H9 (cell line): ENCODE measurements around the gene KCND1. TPM values are rescaled to one million over a fixed set of nuclear protein-coding genes. Genes with fewer than 3 reads are reported as not detected.

ENCODE experiments used
- DNase-seq: peaks from one replicate; pipeline ENCODE4 v3.0.0-alpha.2; 2017
- H2AFZ ChIP-seq: one replicate; pipeline ENCODE4 v1.6.1; 2013; ENCODE audit warnings: mild to moderate bottlenecking, low read length, control low read depth, moderate library complexity
- H2AK5ac ChIP-seq: 2 replicates; pipeline ENCODE4 v1.6.1; 2013; ENCODE audit warnings: low read length, control low read depth, mixed read lengths; ENCODE audit not compliant: insufficient read length
- H2BK120ac ChIP-seq: one replicate; pipeline ENCODE4 v1.6.1; 2013; ENCODE audit warnings: low read depth, mild to moderate bottlenecking, low read length, control low read depth, inconsistent platforms; ENCODE audit not compliant: poor library complexity, severe bottlenecking
- H2BK12ac ChIP-seq: 2 replicates; pipeline ENCODE4 v1.6.1; 2013; ENCODE audit warnings: low read length, control low read depth, mixed read lengths, low read depth; ENCODE audit not compliant: insufficient read length
- H2BK15ac ChIP-seq: 2 replicates; pipeline ENCODE4 v1.6.1; 2013; ENCODE audit warnings: low read depth, low read length, control low read depth
- H2BK20ac ChIP-seq: one replicate; pipeline ENCODE4 v1.6.1; 2013; ENCODE audit warnings: low read depth, mild to moderate bottlenecking, low read length, control low read depth, inconsistent platforms; ENCODE audit not compliant: poor library complexity, severe bottlenecking
- H2BK5ac ChIP-seq: 2 replicates; pipeline ENCODE4 v1.6.1; 2013; ENCODE audit warnings: low read length, control low read depth, mixed read lengths; ENCODE audit not compliant: insufficient read length
- H3K14ac ChIP-seq: 2 replicates; pipeline ENCODE4 v1.6.1; 2013; ENCODE audit warnings: low read length, control low read depth; ENCODE audit not compliant: insufficient read depth
- H3K18ac ChIP-seq: 2 replicates; pipeline ENCODE4 v1.6.1; 2013; ENCODE audit warnings: low read depth, mild to moderate bottlenecking, mixed read lengths, low read length, control low read depth; ENCODE audit not compliant: insufficient read length
- H3K23ac ChIP-seq: 2 replicates; pipeline ENCODE4 v1.6.1; 2013; ENCODE audit warnings: low read length, control low read depth, mixed read lengths, low read depth; ENCODE audit not compliant: insufficient read length
- H3K23me2 ChIP-seq: 2 replicates; pipeline ENCODE4 v1.6.1; 2013; ENCODE audit warnings: low read depth, mild to moderate bottlenecking, mixed read lengths, low read length, control low read depth; ENCODE audit not compliant: insufficient read length, poor library complexity, severe bottlenecking
- H3K27ac ChIP-seq: 2 replicates; pipeline ENCODE4 v1.5.1; 2013; ENCODE audit warnings: low read length, control low read depth, mixed read lengths, low read depth; ENCODE audit not compliant: insufficient read length
- H3K27me3 ChIP-seq: 2 replicates; pipeline ENCODE4 v1.6.1; 2013; ENCODE audit warnings: low read length, control low read depth, inconsistent platforms; ENCODE audit not compliant: insufficient read depth
- H3K4ac ChIP-seq: 2 replicates; pipeline ENCODE4 v1.6.1; 2013; ENCODE audit warnings: low read depth, mild to moderate bottlenecking, control low read depth, inconsistent platforms, low read length, moderate library complexity
- H3K4me1 ChIP-seq: 2 replicates; pipeline ENCODE4 v1.6.1; 2013; ENCODE audit warnings: low read length, control low read depth, inconsistent platforms; ENCODE audit not compliant: insufficient read depth
- H3K4me2 ChIP-seq: 2 replicates; pipeline ENCODE4 v1.6.1; 2013; ENCODE audit warnings: low read length, control low read depth, mixed read lengths; ENCODE audit not compliant: insufficient read length, insufficient read depth
- H3K56ac ChIP-seq: 2 replicates; pipeline ENCODE4 v1.6.1; 2013; ENCODE audit warnings: low read depth, mild to moderate bottlenecking, mixed read lengths, low read length, control low read depth; ENCODE audit not compliant: insufficient read length
- H3K79me1 ChIP-seq: 2 replicates; pipeline ENCODE4 v1.6.1; 2013; ENCODE audit warnings: low read depth, mild to moderate bottlenecking, moderate library complexity, low read length, control low read depth, inconsistent platforms; ENCODE audit not compliant: insufficient read depth, poor library complexity, severe bottlenecking
- H3K79me2 ChIP-seq: 2 replicates; pipeline ENCODE4 v1.6.1; 2013; ENCODE audit warnings: low read length, control low read depth, inconsistent platforms; ENCODE audit not compliant: insufficient read depth
- H3K9ac ChIP-seq: 2 replicates; pipeline ENCODE4 v1.6.1; 2013; ENCODE audit warnings: low read length, control low read depth, mixed read lengths; ENCODE audit not compliant: insufficient read length; ENCODE audit errors: extremely low read depth
- H3K9me3 ChIP-seq: one replicate; pipeline ENCODE4 v1.6.1; 2013; ENCODE audit warnings: low read depth, low read length, inconsistent platforms; ENCODE audit not compliant: control insufficient read depth
- H3T11ph ChIP-seq: one replicate; pipeline ENCODE4 v1.6.1; 2013; ENCODE audit warnings: mild to moderate bottlenecking, low read length, control low read depth, inconsistent platforms
- H4K20me1 ChIP-seq: one replicate; pipeline ENCODE4 v1.6.1; 2013; ENCODE audit not compliant: control insufficient read depth, insufficient read length, insufficient read depth
- H4K5ac ChIP-seq: 2 replicates; pipeline ENCODE4 v1.6.1; 2013; ENCODE audit warnings: low read depth, mild to moderate bottlenecking, mixed read lengths, low read length, control low read depth; ENCODE audit not compliant: insufficient read length
- H4K8ac ChIP-seq: replicated peaks from 2 replicates; pipeline ENCODE4 v1.6.1; 2013; ENCODE audit warnings: low read length, control low read depth, mixed read lengths, low read depth; ENCODE audit not compliant: insufficient read length
- H4K91ac ChIP-seq: 2 replicates; pipeline ENCODE4 v1.6.1; 2013; ENCODE audit warnings: low read depth, mild to moderate bottlenecking, moderate library complexity, mixed read lengths, low read length, control low read depth; ENCODE audit not compliant: insufficient read length
- H3K27ac Mint-ChIP-seq, 3 experiments: 2 replicates in 2 of 3; 3 replicates in 1 of 3; pipeline ENCODE4 v1.8.0; 2020 to 2021; ENCODE audit warnings: mixed read lengths in 3 of 3, mild to moderate bottlenecking in 1 of 3, moderate library complexity in 1 of 3
- H3K27me3 Mint-ChIP-seq: 2 replicates; pipeline ENCODE4 v1.8.0; 2021; ENCODE audit warnings: low read depth, mild to moderate bottlenecking, moderate library complexity, mixed read lengths
- H3K36me3 Mint-ChIP-seq, 3 experiments: 2 replicates in 2 of 3; 3 replicates in 1 of 3; pipeline ENCODE4 v1.8.0; 2020 to 2021; ENCODE audit warnings: low read depth in 3 of 3, mixed read lengths in 3 of 3; ENCODE audit not compliant: insufficient read depth in 1 of 3
- H3K4me1 Mint-ChIP-seq, 2 experiments: 2 replicates each; pipeline ENCODE4 v1.8.0; 2020; ENCODE audit warnings: mixed read lengths in 2 of 2
- H3K4me3 Mint-ChIP-seq, 2 experiments: 2 replicates in 1 of 2; 3 replicates in 1 of 2; pipeline ENCODE4 v1.8.0; 2020 to 2021; ENCODE audit warnings: mild to moderate bottlenecking in 2 of 2, mixed read lengths in 2 of 2, moderate library complexity in 1 of 2
- H3K9me3 Mint-ChIP-seq, 2 experiments: 2 replicates in 1 of 2; 3 replicates in 1 of 2; pipeline ENCODE4 v1.8.0; 2020; ENCODE audit warnings: mild to moderate bottlenecking in 2 of 2, mixed read lengths in 2 of 2, moderate library complexity in 1 of 2
- WGBS: extraction: QIAGEN DNeasy Blood & Tissue Kit; methylation state at CpG from one replicate; pipeline ENCODE4 v1.1.7; 2013; ENCODE audit warnings: missing lambda C conversion rate, low lambda C conversion rate, mixed read lengths; ENCODE audit not compliant: insufficient read length; ENCODE audit errors: extremely low coverage; 5-methylcytosine and 5-hydroxymethylcytosine counted together
- total RNA-seq: library from RNA; stranded (reverse); gene quantifications from 2 replicates; pipeline ENCODE4 v1.2.1, GENCODE V29; 2021
- TF ChIP-seq, protein P1 (sequence below): fragments of 200-600 bp; sonication (generic); conservative IDR thresholded peaks from 3 replicates; pipeline ENCODE4 v1.8.0; 2021; ENCODE audit warnings: antibody characterized with exemption, mild to moderate bottlenecking

KCND1 gene
- total RNA-seq, 1 experiment from 2014 or later: 5.7 TPM

DNA sequence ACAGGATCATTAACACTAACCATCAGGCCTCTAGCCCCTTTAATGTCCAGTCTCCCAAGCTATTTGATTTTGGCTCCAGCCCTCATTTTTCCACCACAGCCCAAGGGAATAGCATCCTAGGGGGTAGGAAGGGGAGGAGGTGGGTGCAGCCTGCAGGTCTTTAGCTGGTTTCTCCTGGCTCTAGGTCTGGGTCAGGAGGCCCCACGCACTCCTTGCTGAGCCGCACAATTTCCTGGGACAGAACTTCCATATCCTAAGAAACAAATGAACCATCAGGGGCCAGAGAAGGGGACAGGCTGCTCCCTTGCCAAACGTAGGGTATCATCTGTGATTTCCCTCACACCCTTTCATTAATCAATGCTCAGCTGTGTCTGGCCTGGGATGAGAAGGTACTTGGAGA is 2.4 kb upstream of the KCND1 start:
- H3K4me3 Mint-ChIP-seq: no peak overlapping the region
- H3K4ac ChIP-seq: no peak overlapping the region
- H3K9ac ChIP-seq: no peak overlapping the region
- no peak overlapping the region for H3K56ac ChIP-seq
- H3K79me1 ChIP-seq: no peaks in the 10 kb centered on the region
- H3K14ac ChIP-seq: no peak overlapping the region
- no peak overlapping the region for H2AFZ ChIP-seq
- H3K27ac ChIP-seq: no peak overlapping the region
- H2BK20ac ChIP-seq: no peak overlapping the region
- no CpG with 5 or more reads among the region's 3 CpGs for WGBS
- H3K27ac Mint-ChIP-seq: no peak overlapping the region
- no peaks in the 10 kb centered on the region for H3K79me2 ChIP-seq
- no peak overlapping the region for H3T11ph ChIP-seq
- no peak overlapping the region for H4K8ac ChIP-seq
- peaks cover 8 to 9% of the 10 kb centered on the region in 2 experiments; a peak in 3 of 4 replicates for H3K4me1 Mint-ChIP-seq
- H3K9me3 ChIP-seq: no peaks in the 10 kb centered on the region
- H3K36me3 Mint-ChIP-seq: peaks cover 24 to 50% (median 39%) of the 10 kb centered on the region in 3 experiments
- no peak overlapping the region for H4K91ac ChIP-seq
- H2BK15ac ChIP-seq: no peak overlapping the region
- no peak for DNase-seq
- peaks cover 71 to 85% of the 10 kb centered on the region in 2 experiments for H3K9me3 Mint-ChIP-seq
- no peak overlapping the region for H2BK5ac ChIP-seq
- no peak overlapping the region for H2AK5ac ChIP-seq
- H2BK120ac ChIP-seq: no peak overlapping the region
- no peak overlapping the region for H3K23ac ChIP-seq
- no peaks in the 10 kb centered on the region for H3K27me3 ChIP-seq
- no peaks in the 10 kb centered on the region for H4K20me1 ChIP-seq
- no peak overlapping the region for H3K18ac ChIP-seq
- H3K23me2 ChIP-seq: peaks cover 10% of the 10 kb centered on the region
- no peak overlapping the region for H2BK12ac ChIP-seq
- peaks cover 2% of the 10 kb centered on the region for H3K27me3 Mint-ChIP-seq
- H4K5ac ChIP-seq: no peak overlapping the region
- TF ChIP-seq, protein P1, sequence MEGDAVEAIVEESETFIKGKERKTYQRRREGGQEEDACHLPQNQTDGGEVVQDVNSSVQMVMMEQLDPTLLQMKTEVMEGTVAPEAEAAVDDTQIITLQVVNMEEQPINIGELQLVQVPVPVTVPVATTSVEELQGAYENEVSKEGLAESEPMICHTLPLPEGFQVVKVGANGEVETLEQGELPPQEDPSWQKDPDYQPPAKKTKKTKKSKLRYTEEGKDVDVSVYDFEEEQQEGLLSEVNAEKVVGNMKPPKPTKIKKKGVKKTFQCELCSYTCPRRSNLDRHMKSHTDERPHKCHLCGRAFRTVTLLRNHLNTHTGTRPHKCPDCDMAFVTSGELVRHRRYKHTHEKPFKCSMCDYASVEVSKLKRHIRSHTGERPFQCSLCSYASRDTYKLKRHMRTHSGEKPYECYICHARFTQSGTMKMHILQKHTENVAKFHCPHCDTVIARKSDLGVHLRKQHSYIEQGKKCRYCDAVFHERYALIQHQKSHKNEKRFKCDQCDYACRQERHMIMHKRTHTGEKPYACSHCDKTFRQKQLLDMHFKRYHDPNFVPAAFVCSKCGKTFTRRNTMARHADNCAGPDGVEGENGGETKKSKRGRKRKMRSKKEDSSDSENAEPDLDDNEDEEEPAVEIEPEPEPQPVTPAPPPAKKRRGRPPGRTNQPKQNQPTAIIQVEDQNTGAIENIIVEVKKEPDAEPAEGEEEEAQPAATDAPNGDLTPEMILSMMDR: no peak
- H3K4me1 ChIP-seq: no peaks in the 10 kb centered on the region
- H3K4me2 ChIP-seq: no peak overlapping the region
